ENCODE data around the gene BMP8A.

DNA sequence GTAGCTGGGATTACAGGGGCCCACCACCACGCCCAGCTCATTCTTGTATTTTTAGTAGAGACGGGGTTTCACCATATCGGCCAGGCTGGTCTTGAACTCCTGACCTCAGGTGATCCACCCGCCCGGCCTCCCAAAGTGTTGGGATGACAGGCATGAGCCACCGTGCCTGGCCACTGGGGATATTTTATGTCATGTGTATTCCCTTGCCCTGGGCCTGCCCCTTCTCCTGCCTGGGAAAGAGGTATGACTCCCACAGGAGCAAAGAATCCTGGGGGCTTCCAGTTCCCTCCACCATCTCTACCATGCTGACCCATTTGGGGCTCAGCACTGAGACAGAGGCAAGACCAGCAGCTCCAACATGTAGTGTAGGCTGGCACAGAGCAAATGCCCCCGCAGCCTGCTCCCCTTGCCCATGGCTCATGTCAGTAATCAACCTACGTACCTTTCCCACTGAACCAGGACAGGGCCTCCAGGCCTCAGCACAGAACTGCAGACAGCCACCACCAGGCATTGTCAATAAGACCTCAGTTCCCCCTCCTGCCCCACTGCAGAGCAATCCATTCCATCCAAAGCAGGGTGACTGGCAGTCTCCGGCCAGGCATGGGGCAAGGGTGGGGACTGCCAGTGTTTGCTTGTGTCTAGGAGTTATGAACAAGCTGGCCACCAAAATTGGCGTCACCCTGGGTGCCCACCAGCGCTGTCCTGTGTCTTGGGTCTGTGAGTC, 35.2 kb downstream of the BMP8A start:
- no peak for TF ChIP-seq CTCF (IDR thresholded peaks at IDR 0.05; ENCODE audit: insufficient read depth, low read length, poor library complexity, severe bottlenecking)
- TF ChIP-seq EZH2phosphoT487 (conservative IDR thresholded peaks at IDR 0.05; ENCODE audit: low read length): no peak
